ENCODE data around the gene LRIT1. TPM values are rescaled to one million over a fixed set of nuclear protein-coding genes. Genes with fewer than 3 reads are reported as not detected.

The LRIT1 gene
- total RNA-seq, 2 experiments from 2014 or later = not detected

DNA sequence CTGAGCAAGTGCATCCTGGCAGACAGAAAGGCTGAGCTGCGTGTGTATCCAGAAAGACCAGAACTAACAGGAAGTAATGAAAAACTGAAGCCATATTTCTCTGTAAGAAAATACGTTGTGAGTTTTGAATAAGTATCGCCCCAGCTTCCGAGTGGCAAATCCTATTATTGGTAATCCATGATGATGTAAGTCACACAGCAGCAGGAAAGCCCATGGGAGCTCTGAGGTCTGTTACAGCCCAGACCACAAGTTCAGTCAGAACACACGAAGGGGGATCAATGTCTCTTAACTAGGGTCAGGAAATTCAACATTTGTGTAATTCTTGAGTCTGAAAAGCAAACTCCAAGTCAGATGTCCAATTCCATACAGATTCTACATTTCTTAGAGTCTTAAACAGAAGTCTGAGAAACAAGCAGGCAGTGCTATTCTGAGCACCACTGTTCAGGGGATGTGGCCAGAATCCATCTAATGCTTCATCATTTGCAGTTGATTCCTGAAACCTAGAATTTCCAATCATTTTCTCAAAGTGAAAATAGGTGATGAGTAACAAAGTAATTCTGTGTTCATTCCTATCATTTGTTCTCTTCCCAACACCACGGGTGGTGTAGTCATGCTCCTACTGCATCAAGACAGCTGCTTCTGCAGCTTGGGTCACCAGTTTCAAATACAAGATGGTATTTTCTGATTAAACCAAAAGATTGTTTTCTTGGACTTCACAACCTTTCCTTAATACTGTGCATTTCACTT, 15.7 kb downstream of the LRIT1 start, which contains the start of gene LRIT2:
Gene LRIT2, minus strand, starts transcription at position 118 of the 747 bp plus-strand sequence. Its CDS starts 24 bp downstream, at position 94.
- DNase-seq = no peak
- POLR2A ChIA-PET = no interaction called here
- Mint-ChIP-seq H3K27me3 (peaks cover 24% of the 10 kb centered on the region), H3K4me1 (no peaks in the 10 kb centered on the region), H3K9me3 (no peaks in the 10 kb centered on the region), H3K36me3 (ENCODE audit: low read depth) (no peaks in the 10 kb centered on the region), H3K4me3 (no peak within 1 kb of the TSS), H3K27ac (no peak within 1 kb of the TSS)
- CTCF ChIA-PET = interaction anchor here (2.4 kb wide), 1 partner anchor 11 kb away, joined by 6 read pairs; no protein-coding TSS in a partner anchor

- no peaks in the 10 kb centered on the region for H3K4me1 Mint-ChIP-seq
- peaks cover 24% of the 10 kb centered on the region for H3K27me3 Mint-ChIP-seq
- H3K9me3 Mint-ChIP-seq = peaks cover 2% of the 10 kb centered on the region
- H3K36me3 Mint-ChIP-seq (ENCODE audit: low read depth) = no peaks in the 10 kb centered on the region
- H3K27ac Mint-ChIP-seq = no peak overlapping the region
- DNase-seq = no peak
- H3K4me3 Mint-ChIP-seq = no peak overlapping the region
- CTCF ChIA-PET = interaction anchor here (0.6 kb wide), 1 partner anchor 246 kb away, joined by 3 read pairs; no protein-coding TSS in a partner anchor
- POLR2A ChIA-PET = no interaction called here
Measured at GRCh38 chr10:84224411-84225028, 16.8 kb downstream of the LRIT1 start.

- no peak overlapping the region for H3K27ac Mint-ChIP-seq
- H3K36me3 Mint-ChIP-seq (ENCODE audit: low read depth) = no peaks in the 10 kb centered on the region
- H3K4me3 Mint-ChIP-seq = no peak overlapping the region
- H3K9me3 Mint-ChIP-seq = peaks cover 5% of the 10 kb centered on the region
- no peaks in the 10 kb centered on the region for H3K4me1 Mint-ChIP-seq
- DNase-seq = no peak
- H3K27me3 Mint-ChIP-seq = peaks cover 14% of the 10 kb centered on the region
- POLR2A ChIA-PET = no interaction called here
- CTCF ChIA-PET = no interaction called here
Measured at GRCh38 chr10:84221916-84222315, 19.4 kb downstream of the LRIT1 start.

GRCh38 chr10:84217746-84218145, 23.6 kb downstream of the LRIT1 start:
- Mint-ChIP-seq H3K27me3 (no peaks in the 10 kb centered on the region), H3K36me3 (ENCODE audit: low read depth) (no peaks in the 10 kb centered on the region), H3K9me3 (peaks cover 5% of the 10 kb centered on the region), H3K4me3 (no peak overlapping the region), H3K4me1 (no peaks in the 10 kb centered on the region), H3K27ac (no peak overlapping the region)
- no peak for DNase-seq
- ChIA-PET CTCF (interaction anchor here (0.5 kb wide), 1 partner anchor 151 kb away, joined by 3 read pairs; no protein-coding TSS in a partner anchor), POLR2A (no interaction called here)

DNA sequence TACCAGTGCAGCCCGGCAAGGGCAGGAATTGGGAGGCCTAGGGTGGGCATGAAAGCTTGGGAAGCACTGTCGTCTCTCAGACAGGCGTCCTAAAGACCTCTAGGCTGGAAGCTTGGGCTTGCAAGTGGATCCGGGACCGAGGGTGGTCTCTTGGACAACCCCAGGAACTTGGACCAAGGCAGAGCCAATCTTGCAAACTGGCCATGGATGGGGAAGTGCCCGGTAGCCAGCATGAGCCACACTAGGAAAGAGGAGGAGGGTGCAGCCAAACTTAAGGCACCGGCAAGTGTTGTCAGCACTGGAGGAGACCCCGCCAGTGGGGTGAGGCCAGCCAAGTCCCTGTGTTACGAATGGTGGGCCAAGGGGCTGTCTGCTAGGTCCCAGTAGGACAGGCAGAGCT, 24.5 kb downstream of the LRIT1 start:
- Mint-ChIP-seq H3K9me3 (peaks cover 5% of the 10 kb centered on the region), H3K36me3 (ENCODE audit: low read depth) (no peaks in the 10 kb centered on the region), H3K4me1 (no peaks in the 10 kb centered on the region), H3K27me3 (no peaks in the 10 kb centered on the region), H3K4me3 (no peak overlapping the region), H3K27ac (no peak overlapping the region)
- ChIA-PET POLR2A (no interaction called here), CTCF (no interaction called here)
- no peak for DNase-seq

- Mint-ChIP-seq H3K27ac (no peak overlapping the region), H3K36me3 (ENCODE audit: low read depth) (no peaks in the 10 kb centered on the region), H3K4me1 (no peaks in the 10 kb centered on the region), H3K9me3 (peaks cover 5% of the 10 kb centered on the region), H3K4me3 (peak overlapping the region; percentile 20), H3K27me3 (no peaks in the 10 kb centered on the region)
- DNase-seq = peak; percentile 54
- POLR2A ChIA-PET = no interaction called here
- CTCF ChIA-PET = interaction anchor here (0.7 to 2.1 kb wide), 7 partner anchors 9 to 326 kb away, joined by 3 to 8 read pairs (median 4); partner anchors contain the start of gene RGR
Measured at GRCh38 chr10:84214612-84215235, 26.6 kb downstream of the LRIT1 start.

DNA sequence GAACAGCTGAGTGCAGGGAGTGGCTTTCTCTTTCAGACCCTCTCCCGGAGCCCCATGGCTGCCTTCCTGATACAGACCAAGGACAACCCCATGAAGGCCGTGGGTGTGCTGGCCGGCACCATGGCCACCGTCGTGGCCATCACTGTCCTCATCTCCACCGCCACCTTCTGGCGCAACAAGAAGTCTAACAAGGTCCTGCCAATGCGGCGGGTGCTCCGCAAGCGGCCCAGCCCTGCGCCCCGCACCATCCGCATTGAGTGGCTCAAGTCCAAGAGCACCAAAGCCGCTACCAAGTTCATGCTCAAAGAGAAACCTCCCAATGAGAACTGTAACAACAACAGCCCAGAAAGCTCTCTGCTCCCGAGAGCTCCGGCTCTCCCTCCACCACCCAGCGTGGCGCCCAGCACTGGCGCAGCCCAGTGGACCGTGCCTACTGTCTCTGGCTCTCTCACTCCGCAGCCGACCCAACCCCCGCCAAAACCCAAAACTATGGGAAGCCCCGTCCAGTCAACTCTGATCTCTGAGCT, 27.2 kb downstream of the LRIT1 start:
- H3K9me3 Mint-ChIP-seq = no peaks in the 10 kb centered on the region
- no peak for DNase-seq
- no peaks in the 10 kb centered on the region for H3K27me3 Mint-ChIP-seq
- ChIA-PET CTCF (interaction anchor here (0.9 to 2.1 kb wide), 6 partner anchors 8 to 326 kb away, joined by 3 to 8 read pairs (median 4); partner anchors contain the start of gene RGR), POLR2A (no interaction called here)
- no peaks in the 10 kb centered on the region for H3K36me3 Mint-ChIP-seq (ENCODE audit: low read depth)
- H3K27ac Mint-ChIP-seq = no peak overlapping the region
- no peaks in the 10 kb centered on the region for H3K4me1 Mint-ChIP-seq
- peak overlapping the region; percentile 20 for H3K4me3 Mint-ChIP-seq

DNA sequence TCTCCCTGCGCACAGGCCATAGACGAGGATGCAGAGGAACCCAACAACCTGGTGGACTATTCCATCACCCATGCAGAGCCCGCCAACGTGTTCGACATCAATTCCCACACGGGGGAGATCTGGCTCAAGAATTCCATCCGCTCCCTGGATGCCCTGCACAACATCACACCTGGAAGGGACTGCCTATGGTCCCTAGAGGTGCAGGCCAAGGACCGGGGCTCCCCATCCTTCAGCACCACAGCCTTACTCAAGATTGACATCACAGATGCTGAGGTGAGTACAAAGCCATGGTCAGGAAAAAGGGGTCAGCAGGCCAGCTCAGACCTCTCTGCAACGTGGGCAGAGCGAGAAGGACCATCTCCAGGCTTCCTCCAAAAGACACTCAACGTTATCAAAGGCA, 28.3 kb downstream of the LRIT1 start:
- H3K27me3 Mint-ChIP-seq = no peaks in the 10 kb centered on the region
- no peak overlapping the region for H3K27ac Mint-ChIP-seq
- DNase-seq = no peak
- no peak overlapping the region for H3K4me3 Mint-ChIP-seq
- ChIA-PET CTCF (interaction anchor here (2.6 kb wide), 1 partner anchor 65 kb away, joined by 7 read pairs; no protein-coding TSS in a partner anchor), POLR2A (no interaction called here)
- H3K36me3 Mint-ChIP-seq (ENCODE audit: low read depth) = no peaks in the 10 kb centered on the region
- H3K4me1 Mint-ChIP-seq = no peaks in the 10 kb centered on the region
- H3K9me3 Mint-ChIP-seq = no peaks in the 10 kb centered on the region

DNA sequence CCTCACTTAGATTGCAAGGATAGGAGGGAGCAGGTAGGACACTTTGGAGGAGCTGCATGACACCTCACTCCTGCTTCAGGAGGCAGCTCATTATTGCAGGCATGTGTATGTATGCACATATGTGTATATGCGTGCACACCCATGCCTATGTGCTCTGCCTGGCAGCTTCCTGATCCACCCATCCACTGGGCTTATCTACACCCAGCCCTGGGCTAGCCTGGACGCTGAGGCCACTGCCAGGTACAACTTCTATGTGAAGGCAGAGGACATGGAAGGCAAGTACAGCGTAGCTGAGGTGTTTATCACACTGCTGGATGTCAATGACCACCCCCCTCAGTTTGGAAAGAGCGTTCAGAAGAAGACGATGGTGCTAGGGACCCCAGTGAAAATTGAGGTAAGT, 29.3 kb downstream of the LRIT1 start:
- no peak for DNase-seq
- H3K9me3 Mint-ChIP-seq = no peaks in the 10 kb centered on the region
- peaks cover 3% of the 10 kb centered on the region for H3K27me3 Mint-ChIP-seq
- H3K27ac Mint-ChIP-seq = no peak overlapping the region
- H3K36me3 Mint-ChIP-seq (ENCODE audit: low read depth) = no peaks in the 10 kb centered on the region
- ChIA-PET CTCF (interaction anchor here (2.6 kb wide), 1 partner anchor 64 kb away, joined by 7 read pairs; no protein-coding TSS in a partner anchor), POLR2A (no interaction called here)
- H3K4me3 Mint-ChIP-seq = no peak overlapping the region
- no peaks in the 10 kb centered on the region for H3K4me1 Mint-ChIP-seq

- Mint-ChIP-seq H3K9me3 (no peaks in the 10 kb centered on the region), H3K36me3 (ENCODE audit: low read depth) (no peaks in the 10 kb centered on the region), H3K4me3 (no peak overlapping the region), H3K4me1 (no peaks in the 10 kb centered on the region), H3K27me3 (peaks cover 7% of the 10 kb centered on the region), H3K27ac (no peak overlapping the region)
- DNase-seq = no peak
- POLR2A ChIA-PET = no interaction called here
- CTCF ChIA-PET = interaction anchor here (2.6 kb wide), 1 partner anchor 64 kb away, joined by 7 read pairs; no protein-coding TSS in a partner anchor
Measured at GRCh38 chr10:84211566-84211965, 29.8 kb downstream of the LRIT1 start.

DNA sequence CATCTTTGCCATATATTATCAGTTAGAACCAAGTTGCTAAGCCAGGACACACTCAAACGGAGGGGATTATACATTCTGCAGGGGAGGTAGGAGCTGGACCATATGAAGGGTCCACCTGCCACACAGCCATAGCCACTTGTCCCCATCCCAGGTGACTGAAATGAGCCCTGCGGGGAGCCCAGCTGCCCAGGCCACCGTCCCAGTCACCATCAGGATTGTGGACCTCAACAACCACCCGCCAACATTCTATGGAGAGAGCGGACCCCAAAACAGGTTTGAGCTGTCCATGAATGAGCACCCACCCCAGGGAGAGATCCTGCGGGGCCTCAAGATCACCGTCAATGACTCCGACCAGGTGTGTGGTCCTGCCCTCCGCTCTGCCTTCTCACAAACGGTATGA, 33.3 kb downstream of the LRIT1 start:
- Mint-ChIP-seq H3K4me1 (peaks cover 2% of the 10 kb centered on the region), H3K4me3 (no peak overlapping the region), H3K36me3 (ENCODE audit: low read depth) (no peaks in the 10 kb centered on the region), H3K27ac (no peak overlapping the region), H3K27me3 (peaks cover 7% of the 10 kb centered on the region), H3K9me3 (no peaks in the 10 kb centered on the region)
- DNase-seq = no peak
- CTCF ChIA-PET = interaction anchor here (0.8 to 1.7 kb wide), 3 partner anchors 15 to 69 kb away, joined by 3 to 6 read pairs (median 3); partner anchors contain the start of gene GHITM
- POLR2A ChIA-PET = no interaction called here

DNA sequence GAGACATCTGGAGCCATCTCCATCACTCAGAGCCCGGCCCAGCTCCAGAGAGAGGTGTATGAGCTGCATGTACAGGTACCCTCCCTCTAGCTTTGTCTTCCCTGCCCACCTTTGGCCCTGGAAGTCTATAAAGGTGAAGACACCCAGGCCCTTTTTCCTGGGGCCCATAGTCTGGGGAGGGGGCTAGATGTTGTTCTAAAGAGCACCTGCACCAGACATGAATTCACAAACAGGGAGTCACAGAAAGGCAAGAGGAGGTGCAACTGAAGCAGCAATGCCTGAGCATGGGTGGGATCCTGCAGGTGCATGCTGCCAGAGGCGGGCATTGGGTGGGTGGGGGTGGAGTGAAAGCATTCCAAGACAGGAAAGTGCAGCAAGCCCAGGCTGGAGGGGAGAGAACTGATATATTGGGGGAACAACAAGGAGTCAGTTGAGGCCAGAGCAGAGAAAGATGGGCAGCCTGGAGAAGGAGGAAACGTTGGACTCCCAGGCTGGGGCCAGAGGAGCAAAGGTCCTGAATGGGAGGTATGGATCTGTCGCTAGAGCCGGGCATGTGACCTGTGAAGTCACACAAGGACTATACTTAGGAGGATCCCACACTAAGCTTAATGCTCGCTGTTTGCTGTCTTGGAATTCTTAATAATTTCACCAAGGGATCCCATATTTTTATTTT, 35.4 kb downstream of the LRIT1 start:
- ChIA-PET POLR2A (no interaction called here), CTCF (interaction anchor here (1.6 kb wide), 1 partner anchor 9 kb away, joined by 8 read pairs; no protein-coding TSS in a partner anchor)
- Mint-ChIP-seq H3K9me3 (no peaks in the 10 kb centered on the region), H3K36me3 (ENCODE audit: low read depth) (no peaks in the 10 kb centered on the region), H3K4me3 (no peak overlapping the region), H3K27me3 (peaks cover 7% of the 10 kb centered on the region), H3K27ac (no peak overlapping the region), H3K4me1 (peaks cover 2% of the 10 kb centered on the region)
- DNase-seq = no peak
